ENCODE results near the gene DCAF15. TPM values are rescaled to one million over a fixed set of nuclear protein-coding genes. Genes with fewer than 3 reads are reported as not detected.

Gene DCAF15
- total RNA-seq, 1 experiment from 2014 or later, result 33.2 TPM

- DNase-seq (ENCODE audit: low spot score), result no peak
These were observed 31.9 kb downstream of the DCAF15 start for GRCh38 chr19:13984186-13984585.

GRCh38 chr19:13984875-13985741 is 32.8 kb downstream of the DCAF15 start:
- no peak for DNase-seq (ENCODE audit: low spot score)
- in situ Hi-C loops (cut with HindIII; ENCODE audit: low sequenced_read_pairs), result no loop called here

More at GRCh38 chr19:13984186-13984585, 31.9 kb downstream of the DCAF15 start:
- in situ Hi-C loops (cut with HindIII; ENCODE audit: low sequenced_read_pairs), result no loop called here

GRCh38 chr19:13985771-13986347 is 33.5 kb downstream of the DCAF15 start:
- DNase-seq (ENCODE audit: low spot score), result no peak
- in situ Hi-C loops (cut with HindIII; ENCODE audit: low sequenced_read_pairs), result no loop called here

GRCh38 chr19:13986348-13986904 is 34.1 kb downstream of the DCAF15 start:
- in situ Hi-C loops (cut with HindIII; ENCODE audit: low sequenced_read_pairs), result no loop called here
- peak; percentile 81 for DNase-seq (ENCODE audit: low spot score)

DNA sequence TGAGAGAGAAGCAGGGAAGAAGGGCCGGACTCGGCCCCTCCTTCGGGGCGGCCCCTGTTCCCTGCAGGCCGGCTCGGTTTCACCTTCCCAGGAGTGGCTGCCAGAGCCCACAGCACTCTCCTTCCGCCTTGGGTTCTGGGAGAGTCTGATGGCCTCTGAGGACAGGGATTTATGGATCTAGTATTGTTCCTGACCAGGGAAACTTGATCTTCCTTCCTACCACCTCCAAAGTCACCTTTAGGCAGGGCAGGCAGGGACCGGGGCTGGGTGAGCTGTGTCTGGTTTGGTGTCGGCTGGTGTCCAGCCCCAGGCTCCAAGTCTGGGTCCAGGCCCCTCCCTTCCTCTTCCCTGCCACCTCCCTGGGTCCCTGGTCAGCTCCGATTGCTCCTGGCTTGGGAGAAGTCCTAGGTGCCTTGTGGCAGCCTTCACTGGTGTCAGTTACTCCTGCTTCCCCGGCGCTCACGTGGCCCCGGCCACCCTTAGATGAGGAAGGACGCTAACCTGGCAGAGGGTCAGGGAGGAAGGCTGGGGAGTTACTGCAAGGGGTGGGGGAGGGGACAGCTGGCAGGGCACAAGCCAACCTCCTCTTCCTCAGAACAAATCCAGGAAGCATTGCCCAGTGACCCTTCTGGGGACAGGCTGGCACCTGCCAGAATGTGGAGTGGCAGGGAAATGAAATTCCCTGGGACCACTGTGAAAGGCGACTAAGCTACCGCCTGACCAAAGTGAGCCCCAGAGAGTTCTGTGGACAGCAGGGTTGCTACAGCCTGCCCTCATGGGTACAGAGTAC is 35.0 kb downstream of the DCAF15 start:
- peak; percentile 51 for DNase-seq (ENCODE audit: low spot score)
- in situ Hi-C loops (cut with HindIII; ENCODE audit: low sequenced_read_pairs), result no loop called here

GRCh38 chr19:13989487-13989886 is 37.2 kb downstream of the DCAF15 start:
- DNase-seq (ENCODE audit: low spot score), result no peak
- in situ Hi-C loops (cut with HindIII; ENCODE audit: low sequenced_read_pairs), result no loop called here

- DNase-seq (ENCODE audit: low spot score), result no peak
- in situ Hi-C loops (cut with HindIII; ENCODE audit: low sequenced_read_pairs), result no loop called here
These were observed 37.8 kb downstream of the DCAF15 start for GRCh38 chr19:13990085-13990484.

DNA sequence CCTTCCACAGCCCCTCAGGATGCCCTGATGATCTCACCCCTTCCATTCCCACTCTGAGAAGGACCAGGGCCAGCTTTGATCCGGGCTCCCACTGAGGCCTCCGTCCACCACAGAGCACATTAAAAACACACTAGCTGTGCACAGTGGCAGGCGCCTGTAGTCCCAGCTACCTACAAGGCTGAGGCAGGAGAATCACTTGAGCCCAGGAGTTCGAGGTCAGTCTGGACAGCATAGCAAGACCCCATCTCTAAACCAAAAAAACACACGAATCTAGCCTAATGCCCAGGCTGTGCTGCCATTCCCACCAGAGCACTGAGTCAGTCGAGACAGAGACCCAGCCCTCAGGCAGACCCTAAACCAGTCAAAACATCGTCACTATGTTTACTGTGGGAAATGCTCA is 39.7 kb downstream of the DCAF15 start:
- in situ Hi-C loops (cut with HindIII; ENCODE audit: low sequenced_read_pairs), result no loop called here

DNA sequence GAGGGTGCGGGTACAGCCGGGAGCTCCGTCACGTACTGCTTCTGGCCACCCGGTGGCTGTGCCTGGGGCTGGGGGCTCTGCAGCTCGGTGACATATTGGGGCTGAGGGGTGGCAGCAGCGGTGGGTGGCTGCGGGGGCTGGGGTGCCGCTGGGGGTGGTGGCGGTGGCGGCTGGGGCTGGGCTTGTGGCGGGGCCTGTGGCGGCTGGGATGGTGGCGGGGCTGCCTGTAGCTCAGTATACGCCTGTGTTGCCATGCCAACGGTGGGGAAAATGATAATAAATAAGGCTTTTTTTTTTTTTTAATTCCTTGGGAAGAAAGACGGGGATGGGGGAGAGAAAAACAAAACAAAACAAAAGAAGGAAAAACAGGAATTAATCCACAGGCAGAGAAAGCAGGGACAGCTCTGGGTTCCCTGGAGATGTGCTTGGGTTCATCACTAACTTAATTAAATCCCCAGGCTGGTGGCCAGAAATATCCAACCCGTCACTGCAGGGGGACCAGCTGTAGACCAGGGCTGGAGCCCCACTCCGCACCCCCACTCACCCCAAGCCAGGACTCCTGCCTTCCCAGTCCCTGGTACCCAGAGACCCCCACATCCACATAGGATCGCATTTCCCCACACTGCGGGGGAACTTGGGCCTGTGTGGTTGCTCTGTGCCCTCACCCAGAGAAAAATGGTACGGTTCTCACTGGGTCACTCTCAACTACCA is 41.4 kb downstream of the DCAF15 start:
- DNase-seq (ENCODE audit: low spot score), result peak; percentile 70
- in situ Hi-C loops (cut with HindIII; ENCODE audit: low sequenced_read_pairs), result no loop called here

More for the DNA sequence above, 39.7 kb downstream of the DCAF15 start:
- DNase-seq (ENCODE audit: low spot score), result no peak

DNA sequence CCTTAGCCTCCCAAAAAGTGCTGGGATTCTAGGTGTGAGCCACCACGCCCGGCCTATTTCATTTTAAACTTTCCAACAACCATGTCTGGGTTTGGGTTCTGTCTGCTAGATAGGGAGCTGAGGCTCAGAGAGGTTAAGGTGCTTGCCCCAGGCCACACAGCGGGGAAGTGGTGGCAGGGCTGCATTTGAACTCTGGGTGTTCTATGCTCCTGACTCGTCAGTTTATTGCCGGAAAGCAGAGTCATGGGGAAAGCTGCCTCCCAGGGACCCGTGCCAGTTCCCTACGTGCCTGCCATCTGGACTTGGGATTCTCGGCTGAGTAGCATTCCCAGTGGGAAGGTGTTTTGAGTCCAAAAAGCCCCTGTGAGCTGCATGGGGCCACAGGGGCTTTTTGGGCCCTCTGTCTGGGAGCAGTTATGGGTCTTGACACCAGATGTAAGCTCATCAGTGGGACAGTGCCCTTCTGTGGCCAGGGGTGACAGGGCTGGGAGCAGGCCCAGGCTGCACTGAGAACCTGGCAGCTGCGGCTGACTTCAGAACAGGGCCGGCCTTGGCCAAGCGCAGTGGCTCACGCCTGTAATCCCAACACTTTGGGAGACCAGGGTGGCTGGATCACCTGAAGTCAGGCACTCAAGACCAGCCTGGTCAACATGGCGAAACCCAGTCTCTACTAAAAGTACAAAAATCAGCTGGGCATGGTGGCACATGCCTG is 42.9 kb downstream of the DCAF15 start:
- peak; percentile 93 for DNase-seq (ENCODE audit: low spot score)
- in situ Hi-C loops (cut with HindIII; ENCODE audit: low sequenced_read_pairs), result no loop called here

DNA sequence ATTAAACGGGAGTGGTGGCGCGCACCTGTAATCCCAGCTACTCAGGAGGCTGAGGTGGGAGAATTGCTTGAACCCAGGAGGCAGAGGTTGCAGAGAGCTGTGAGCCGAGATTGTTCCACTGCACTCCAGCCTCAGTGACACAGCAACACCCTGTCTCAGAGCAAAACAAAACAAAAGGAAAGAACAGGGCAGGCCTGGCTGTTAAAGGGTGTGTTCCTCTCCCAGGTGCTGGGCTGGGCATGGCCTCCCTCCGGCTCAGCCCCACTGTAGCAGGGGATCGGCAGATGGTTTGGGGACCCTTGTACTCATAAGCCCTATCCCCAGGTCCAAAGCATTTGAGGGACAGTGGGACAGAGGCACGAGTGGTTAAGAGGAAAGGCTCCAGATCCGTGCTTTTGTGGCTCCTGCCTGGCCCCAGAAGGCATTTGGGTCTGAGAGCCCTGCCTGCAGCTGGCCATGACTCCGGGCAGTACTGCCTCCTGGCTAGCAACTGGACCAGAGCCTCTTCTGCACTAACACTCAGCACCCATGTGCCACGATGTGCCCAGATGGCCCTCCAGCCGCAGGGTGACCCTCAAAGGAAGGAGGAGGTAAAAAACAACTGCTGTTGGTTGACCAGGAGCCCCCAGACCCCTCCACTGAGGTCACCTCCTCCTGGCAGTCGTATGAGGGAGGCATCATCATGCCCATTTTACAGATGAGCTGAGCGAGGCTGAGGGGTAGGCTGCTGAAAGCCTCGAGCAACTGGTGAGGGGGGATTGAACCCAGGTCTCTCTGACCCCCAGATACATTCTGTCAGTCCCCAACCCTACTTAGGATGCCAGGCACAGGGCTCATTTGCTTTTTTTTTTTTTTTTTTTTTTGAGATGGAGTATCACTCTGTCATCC is 43.8 kb downstream of the DCAF15 start:
- DNase-seq (ENCODE audit: low spot score), result no peak
- in situ Hi-C loops (cut with HindIII; ENCODE audit: low sequenced_read_pairs), result no loop called here

DNA sequence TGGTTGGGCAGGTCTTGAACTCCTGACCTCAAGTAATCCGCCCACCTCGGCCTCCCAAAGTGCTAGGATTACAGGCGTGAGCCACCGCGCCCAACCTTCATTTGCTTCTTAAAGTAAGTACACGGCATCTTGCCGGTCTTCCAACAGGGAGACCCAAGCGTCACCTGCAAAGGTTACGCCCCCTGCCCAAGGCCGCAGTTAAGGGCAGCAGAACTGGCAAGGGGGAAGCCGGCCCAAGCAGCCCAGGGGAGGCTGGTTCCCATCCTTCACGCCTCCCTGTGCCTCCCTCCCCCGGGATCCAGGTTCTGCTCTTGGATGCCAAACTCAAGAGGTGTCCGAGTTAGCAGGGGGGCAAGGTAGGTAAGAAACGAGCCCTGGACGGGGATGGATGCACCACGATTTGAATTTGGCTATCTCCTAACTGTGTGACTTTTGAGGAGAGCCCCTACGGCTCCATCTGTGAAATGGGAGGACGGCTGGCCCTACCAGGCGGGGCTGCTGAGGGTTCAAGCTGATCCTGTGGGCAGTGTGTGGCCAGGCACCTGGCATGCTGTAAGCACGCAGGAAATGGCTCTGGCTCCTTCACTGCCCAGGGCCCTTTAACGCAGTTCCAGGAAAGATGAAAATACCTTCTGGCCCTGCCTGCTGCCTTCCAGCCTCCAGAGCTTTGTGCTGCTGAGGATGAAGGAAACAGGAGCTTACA is 44.8 kb downstream of the DCAF15 start:
- in situ Hi-C loops (cut with HindIII; ENCODE audit: low sequenced_read_pairs), result no loop called here
- peak; percentile 85 for DNase-seq (ENCODE audit: low spot score)

DNA sequence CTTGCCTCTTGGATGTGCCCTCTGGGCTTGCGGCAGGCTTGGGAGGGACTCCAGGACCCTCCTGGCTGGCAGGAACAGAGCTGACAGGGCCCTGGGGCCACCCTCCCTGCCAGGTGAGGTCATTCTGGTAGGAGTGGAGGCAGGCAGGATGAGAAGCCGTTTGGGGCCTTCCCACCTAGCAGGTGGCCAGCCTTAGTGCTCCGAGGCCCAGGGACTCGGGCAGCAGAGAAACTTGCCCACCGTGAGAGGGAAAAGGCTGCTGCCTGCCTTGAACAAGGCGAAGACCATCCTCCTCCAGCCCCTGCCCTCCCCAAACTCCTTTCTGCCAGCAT is 45.3 kb downstream of the DCAF15 start:
- in situ Hi-C loops (cut with HindIII; ENCODE audit: low sequenced_read_pairs), result no loop called here
- no peak for DNase-seq (ENCODE audit: low spot score)

DNA sequence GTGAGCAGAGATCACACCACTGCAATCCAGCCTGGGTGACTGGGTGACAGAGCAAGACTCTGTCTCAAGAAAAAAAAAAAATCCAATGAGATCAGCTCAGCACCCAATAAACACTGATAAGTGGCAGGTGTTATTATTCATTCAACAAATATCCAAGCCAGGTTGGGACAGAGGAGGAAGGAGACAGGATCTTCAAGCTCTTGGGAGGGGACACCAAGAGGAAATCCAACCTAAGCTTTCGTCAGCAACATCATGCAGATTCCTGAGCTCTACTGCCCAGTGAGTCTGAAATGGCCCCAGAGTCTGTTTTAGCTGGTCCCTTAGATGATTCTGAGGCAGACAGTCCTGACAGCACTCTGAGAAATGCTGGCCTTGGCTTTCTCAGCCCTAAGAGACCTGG is 46.1 kb downstream of the DCAF15 start:
- in situ Hi-C loops (cut with HindIII; ENCODE audit: low sequenced_read_pairs), result no loop called here
- no peak for DNase-seq (ENCODE audit: low spot score)

DNA sequence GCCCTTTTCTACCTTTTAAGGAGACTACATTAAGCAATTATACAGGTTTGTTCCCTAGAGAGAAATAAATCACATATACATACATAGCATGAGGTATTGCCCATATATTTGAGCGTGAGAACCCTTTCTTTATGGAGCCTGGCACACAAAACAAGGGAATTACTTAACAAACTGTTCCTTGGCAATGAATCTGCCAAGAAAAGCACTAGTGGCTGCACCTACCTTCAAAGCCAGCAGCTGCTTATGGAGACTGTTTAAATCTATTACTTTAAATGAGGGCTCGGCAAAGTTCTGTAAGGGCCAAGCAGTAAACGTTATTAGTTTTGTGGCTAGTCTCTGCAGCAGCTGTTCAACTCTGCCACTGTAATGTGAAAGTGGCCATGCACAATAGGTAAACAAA is 46.8 kb downstream of the DCAF15 start:
- no peak for DNase-seq (ENCODE audit: low spot score)
- in situ Hi-C loops (cut with HindIII; ENCODE audit: low sequenced_read_pairs), result no loop called here

GRCh38 chr19:14000691-14001375 is 48.5 kb downstream of the DCAF15 start:
- no peak for DNase-seq (ENCODE audit: low spot score)
- in situ Hi-C loops (cut with HindIII; ENCODE audit: low sequenced_read_pairs), result no loop called here

Data from G401 (cell line).